GM19324 (cell line): ENCODE measurements around the gene ADAT1.

Experiments
- ATAC-seq: cut with Tn5 transposase; IDR thresholded peaks from one replicate; pipeline ENCODE4 v1.9.1; 2021; ENCODE audit warnings: mild to moderate bottlenecking, moderate library complexity; ENCODE audit not compliant: unreplicated experiment, low FRiP score

ADAT1 gene

GRCh38 chr16:75578212-75578611 lies 44.9 kb downstream of the ADAT1 start:
- no peak for ATAC-seq

- no peak for ATAC-seq
Observed at GRCh38 chr16:75576384-75576811, 46.7 kb downstream of the ADAT1 start.

- no peak for ATAC-seq
Observed at GRCh38 chr16:75575958-75576357, 47.1 kb downstream of the ADAT1 start.

GRCh38 chr16:75573955-75574354 lies 49.1 kb downstream of the ADAT1 start:
- no peak for ATAC-seq

- no peak for ATAC-seq
Observed at GRCh38 chr16:75572864-75573542, 50.1 kb downstream of the ADAT1 start.

- ATAC-seq = no peak
Observed at GRCh38 chr16:75570396-75571065, 52.5 kb downstream of the ADAT1 start.

GRCh38 chr16:75567911-75568310 lies 55.2 kb downstream of the ADAT1 start:
- ATAC-seq = no peak

GRCh38 chr16:75566758-75567255 lies 56.3 kb downstream of the ADAT1 start:
- no peak for ATAC-seq

GRCh38 chr16:75566040-75566757 lies 56.9 kb downstream of the ADAT1 start, which contains the start of gene GABARAPL2:
Gene GABARAPL2 (plus strand): TSS chr16:75566379. CDS start chr16:75566487, 108 bp downstream.
- peak; percentile 85 for ATAC-seq

- ATAC-seq = peak; percentile 13
Observed at GRCh38 chr16:75565640-75566039, 57.4 kb downstream of the ADAT1 start.

- ATAC-seq = no peak
Observed at GRCh38 chr16:75559564-75560372, 63.3 kb downstream of the ADAT1 start.

- ATAC-seq = no peak
Observed at GRCh38 chr16:75558846-75559401, 64.2 kb downstream of the ADAT1 start.

- no peak for ATAC-seq
Observed at GRCh38 chr16:75556431-75556950, 66.6 kb downstream of the ADAT1 start.

- ATAC-seq = peak; percentile 98
Observed at GRCh38 chr16:75555707-75556430, 67.2 kb downstream of the ADAT1 start, which contains the start of gene TMEM231. Gene TMEM231 (minus strand): TSS chr16:75556252. CDS start chr16:75556209, 43 bp downstream.

- no peak for ATAC-seq
Observed at GRCh38 chr16:75555213-75555706, 67.8 kb downstream of the ADAT1 start.

- ATAC-seq = no peak
Observed at GRCh38 chr16:75552951-75553350, 70.1 kb downstream of the ADAT1 start.

- no peak for ATAC-seq
Observed at GRCh38 chr16:75550211-75550662, 72.8 kb downstream of the ADAT1 start.
